HCT116 (cell line): ENCODE measurements around the gene SND1.

Experiments used
- ATF3 ChIP-seq: IDR thresholded peaks from 2 replicates; pipeline ENCODE4 v1.6.1; 2012
- CEBPB ChIP-seq: IDR thresholded peaks from 2 replicates; pipeline ENCODE4 v1.6.1; 2012; ENCODE audit warnings: low read depth
- CTCF ChIP-seq, 3 experiments: fragments of 200-600 bp in 1 of 3; sonication (generic) in 1 of 3; IDR thresholded peaks in 2 of 3; conservative IDR thresholded peaks in 1 of 3; 2 replicates each; pipeline ENCODE4 v1.5.1; 2012 to 2017; ENCODE audit warnings: low read depth in 2 of 3, low read length in 2 of 3, antibody characterized with exemption in 1 of 3, borderline replicate concordance in 1 of 3, control low read depth in 1 of 3, mild to moderate bottlenecking in 1 of 3, mixed read lengths in 1 of 3, mixed run types in 1 of 3, moderate library complexity in 1 of 3; ENCODE audit not compliant: insufficient read depth in 1 of 3
- EZH2 ChIP-seq: fragments of 200-600 bp; sonication (generic); IDR thresholded peaks from 2 replicates; pipeline ENCODE4 v1.6.1; 2017; ENCODE audit warnings: antibody characterized with exemption, mixed run types
- MAX ChIP-seq: IDR thresholded peaks from 2 replicates; pipeline ENCODE4 v1.6.1; 2012
- POLR2A ChIP-seq: IDR thresholded peaks from 2 replicates; pipeline ENCODE4 v1.7.0; 2011; ENCODE audit warnings: borderline replicate concordance; ENCODE audit not compliant: insufficient read depth, insufficient read length; ENCODE audit errors: extremely low read depth
- POLR2AphosphoS5 ChIP-seq: IDR thresholded peaks from 2 replicates; pipeline ENCODE4 v1.6.1; 2011; ENCODE audit warnings: mild to moderate bottlenecking, low read depth, low read length, moderate library complexity
- RAD21 ChIP-seq: IDR thresholded peaks from 2 replicates; pipeline ENCODE4 v1.6.1; 2012; ENCODE audit warnings: low read depth, mild to moderate bottlenecking
- REST ChIP-seq: IDR thresholded peaks from 2 replicates; pipeline ENCODE4 v1.6.1; 2012; ENCODE audit warnings: low read depth
- SP1 ChIP-seq: IDR thresholded peaks from 2 replicates; pipeline ENCODE4 v1.6.1; 2012; ENCODE audit warnings: low read depth

- TF ChIP-seq REST (no peak), MAX (no peak), CTCF (IDR thresholded peaks at IDR 0.05 in 2 of 3, conservative IDR thresholded peaks at IDR 0.05 in 1 of 3; ENCODE audit: borderline replicate concordance in 1 of 3, insufficient read depth in 1 of 3, low read depth in 2 of 3, low read length in 2 of 3) (no peak), POLR2AphosphoS5 (no peak), SP1 (no peak), ATF3 (no peak), RAD21 (no peak), EZH2 (no peak), CEBPB (no peak), POLR2A (no peak)
Measured at GRCh38 chr7:128094686-128095085, 442.7 kb downstream of the SND1 start.
